GM13977 (cell line): Measurements from ENCODE around the gene CACNA1C.

Source experiments
- DNase-seq: peaks from one replicate; pipeline ENCODE4 v3.0.0; 2012; ENCODE audit warnings: low spot score
- CTCF ChIP-seq: IDR thresholded peaks from 2 replicates; pipeline ENCODE4 v1.5.1; 2012; ENCODE audit warnings: mild to moderate bottlenecking, control low read depth; ENCODE audit not compliant: insufficient read depth; ENCODE audit errors: extremely low read depth, missing control alignments
- in situ Hi-C: fragments of 300-500 bp; cut with MboI; formaldehyde crosslinking; loops from one replicate; pipeline ENCODE4 v1.12.0; 2022; ENCODE audit warnings: low sequenced_read_pairs, low pct_unique_long_range_greater_than_20kb, mixed read lengths, inconsistent platforms; ENCODE audit not compliant: unreplicated experiment

The CACNA1C gene

GRCh38 chr12:2300168-2300567, 247.4 kb downstream of the CACNA1C start:
- no peak for TF ChIP-seq CTCF
- in situ Hi-C loops, result no loop called here
- DNase-seq, result no peak

GRCh38 chr12:2300886-2301285, 248.1 kb downstream of the CACNA1C start:
- no peak for TF ChIP-seq CTCF
- in situ Hi-C loops, result no loop called here
- no peak for DNase-seq

GRCh38 chr12:2301531-2302461, 249.0 kb downstream of the CACNA1C start:
- in situ Hi-C loops, result no loop called here

GRCh38 chr12:2302711-2303580, 250.2 kb downstream of the CACNA1C start:
- no peak for TF ChIP-seq CTCF
- in situ Hi-C loops, result no loop called here
- no peak for DNase-seq

More at GRCh38 chr12:2301531-2302461, 249.0 kb downstream of the CACNA1C start:
- no peak for TF ChIP-seq CTCF
- no peak for DNase-seq

- no peak for TF ChIP-seq CTCF
- DNase-seq, result no peak
- in situ Hi-C loops, result no loop called here
These were observed 251.4 kb downstream of the CACNA1C start for GRCh38 chr12:2304223-2304622.

- DNase-seq, result no peak
- in situ Hi-C loops, result no loop called here
- no peak for TF ChIP-seq CTCF
These were observed 253.2 kb downstream of the CACNA1C start for GRCh38 chr12:2306012-2306411.
